ENCODE results near the gene LBR.
"Not testable (repeated sequence)": the region's sequence is repeated elsewhere in the genome, so short reads cannot be mapped to it uniquely, and the experiment has no call there.

Gene LBR

DNA sequence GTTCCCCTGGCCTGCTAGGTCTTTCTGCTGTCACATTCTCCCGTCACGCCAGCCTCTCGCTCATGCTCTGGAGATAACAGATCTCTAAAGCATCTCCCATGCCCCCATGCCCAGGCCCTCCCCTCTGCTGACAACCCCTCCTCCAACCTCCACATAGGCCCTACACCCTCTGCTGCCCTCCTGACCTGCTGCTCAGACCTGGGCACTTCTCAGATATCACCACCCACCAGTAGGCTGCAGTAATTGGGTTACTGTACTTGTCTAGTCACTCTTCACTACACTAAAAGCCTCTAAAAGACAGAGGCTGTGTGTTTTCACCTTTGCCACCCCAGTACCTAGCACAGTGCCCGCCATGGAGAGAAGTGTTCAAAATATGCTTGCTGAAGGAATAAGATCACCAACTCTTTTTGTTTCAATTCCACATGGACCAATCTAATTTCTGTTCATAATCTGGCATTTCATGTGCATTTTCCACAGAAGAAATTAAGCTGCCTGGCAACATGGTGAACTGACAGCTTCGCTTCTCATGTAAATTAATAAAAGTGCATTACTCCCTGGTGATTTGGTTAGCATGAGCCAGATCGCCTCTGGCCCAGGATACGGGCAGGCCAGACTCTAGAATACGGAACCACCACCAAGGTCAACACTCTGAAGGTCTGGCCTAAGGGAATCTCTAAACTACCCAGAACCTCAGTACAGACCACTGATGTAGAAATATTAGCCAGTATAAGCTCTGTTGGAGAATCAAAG lies 20.7 kb downstream of the LBR start:
- no peak for TF ChIP-seq CTCF (IDR thresholded peaks at IDR 0.05)
- Histone ChIP-seq H3K27ac (no peak overlapping the region), H3K4me3 (no peak overlapping the region)
- no peak for DNase-seq (ENCODE audit: low spot score)

DNA sequence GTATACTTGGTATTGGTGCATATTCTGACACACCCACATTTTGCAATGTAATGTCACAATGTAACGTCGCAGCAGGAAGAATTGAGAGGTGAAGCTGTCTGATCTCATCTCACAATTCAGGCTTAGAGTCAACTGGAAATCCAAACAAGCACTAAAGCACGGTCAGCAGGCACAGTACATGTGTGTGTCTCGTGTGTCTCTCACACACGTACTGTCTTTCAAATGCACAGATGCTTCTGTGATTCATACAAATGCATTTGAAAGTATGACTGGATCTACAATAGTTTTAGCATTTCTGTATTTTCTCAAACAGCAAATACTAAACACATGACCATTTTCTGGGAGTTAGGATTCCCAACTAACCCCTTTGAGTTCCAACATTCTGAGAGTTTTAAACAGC lies 26.9 kb downstream of the LBR start:
- TF ChIP-seq CTCF (IDR thresholded peaks at IDR 0.05) = no peak
- DNase-seq (ENCODE audit: low spot score) = no peak
- Histone ChIP-seq H3K4me3 (no peak overlapping the region), H3K27ac (no peak overlapping the region)

DNA sequence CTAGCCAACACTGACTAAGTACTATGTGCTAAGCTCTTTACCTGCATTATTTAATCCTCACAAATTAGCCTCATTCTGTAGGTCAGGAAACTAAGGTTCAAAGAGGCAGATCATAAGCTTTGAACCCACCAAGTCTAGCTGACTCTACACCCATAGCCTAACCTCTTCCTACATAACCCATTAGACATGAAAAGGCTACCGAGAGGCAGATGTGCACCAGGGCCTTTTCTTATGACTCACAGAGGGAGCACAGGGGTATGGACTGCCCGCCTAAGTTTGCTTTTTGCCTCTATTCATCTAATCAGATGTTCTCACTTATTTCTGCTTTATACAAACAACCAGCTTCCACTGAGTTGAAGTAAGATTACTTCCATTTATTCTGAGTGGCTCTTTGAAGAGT lies 31.5 kb downstream of the LBR start:
- TF ChIP-seq CTCF (IDR thresholded peaks at IDR 0.05) = no peak
- H3K4me3 ChIP-seq = no peak overlapping the region
- DNase-seq (ENCODE audit: low spot score) = no peak
- no peak overlapping the region for H3K27ac ChIP-seq

DNA sequence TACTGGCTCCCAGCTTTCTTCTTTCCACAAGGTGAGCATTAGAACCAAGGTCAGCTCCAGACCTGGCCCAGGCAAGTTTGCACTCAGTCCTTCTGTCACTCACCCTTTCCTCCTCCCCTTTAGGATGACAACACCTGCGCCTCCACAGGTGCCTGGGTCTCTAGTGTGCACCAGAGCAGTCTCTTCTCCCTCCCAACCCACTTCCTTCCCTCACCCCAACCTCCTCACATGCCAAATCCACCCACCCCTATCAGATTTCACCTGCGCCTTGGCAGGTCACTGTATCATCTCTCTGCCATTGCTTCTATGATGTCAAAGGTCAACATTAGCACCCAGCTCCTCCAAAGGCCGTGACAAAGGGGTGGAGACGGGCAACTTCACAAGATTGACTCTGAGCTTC lies 38.0 kb downstream of the LBR start:
- no peak for TF ChIP-seq CTCF (IDR thresholded peaks at IDR 0.05)
- H3K4me3 ChIP-seq = no peak overlapping the region
- DNase-seq (ENCODE audit: low spot score) = no peak
- H3K27ac ChIP-seq = no peak overlapping the region

- TF ChIP-seq CTCF (IDR thresholded peaks at IDR 0.05) = no peak
Observed at GRCh38 chr1:225388372-225388771, 39.5 kb downstream of the LBR start.

DNA sequence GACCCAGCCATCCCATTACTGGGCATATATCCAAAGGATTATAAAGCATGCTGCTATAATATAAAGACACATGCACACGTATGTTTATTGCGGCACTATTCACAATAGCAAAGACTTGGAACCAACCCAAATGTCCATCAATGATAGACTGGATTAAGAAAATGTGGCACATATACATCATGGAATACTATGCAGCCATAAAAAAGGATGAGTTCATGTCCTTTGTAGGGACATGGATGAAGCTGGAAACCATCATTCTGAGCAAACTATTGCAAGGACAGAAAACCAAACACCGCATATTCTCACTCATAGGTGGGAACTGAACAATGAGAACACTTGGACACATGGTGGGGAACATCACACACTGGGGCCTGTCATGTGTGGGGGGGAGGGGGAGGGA lies 41.0 kb downstream of the LBR start:
- not testable (repeated sequence) for DNase-seq (ENCODE audit: low spot score); H3K27ac ChIP-seq; H3K4me3 ChIP-seq

More at GRCh38 chr1:225388372-225388771, 39.5 kb downstream of the LBR start:
- no peak overlapping the region for H3K4me3 ChIP-seq
- no peak for DNase-seq (ENCODE audit: low spot score)
- no peak overlapping the region for H3K27ac ChIP-seq

DNA sequence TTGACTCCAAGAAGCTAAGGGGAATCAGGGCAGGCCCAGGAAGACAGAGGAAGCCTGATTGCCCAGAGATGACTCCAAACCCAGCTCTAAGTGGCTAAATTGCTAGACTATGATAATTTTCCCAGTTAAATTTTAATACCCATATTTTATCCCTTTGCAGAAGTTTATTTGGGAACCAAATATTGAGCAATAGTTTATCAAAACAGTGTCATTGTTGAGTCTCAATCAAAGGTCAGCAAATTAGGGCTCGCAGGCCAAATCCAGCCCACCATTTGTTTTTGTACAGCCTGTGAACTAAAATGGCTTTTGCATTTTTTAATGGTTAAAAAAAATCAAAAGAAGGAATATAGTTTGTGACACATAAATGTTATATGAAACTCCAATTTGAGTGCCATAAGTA lies 47.1 kb downstream of the LBR start:
- no peak for TF ChIP-seq CTCF (IDR thresholded peaks at IDR 0.05)
- Histone ChIP-seq H3K27ac (no peak overlapping the region), H3K4me3 (no peak overlapping the region)
- DNase-seq (ENCODE audit: low spot score) = no peak

All from coronary artery (tissue), 2 donors.